Right renal pelvis (tissue), 4 donors: ENCODE data around the gene SUMO3. TPM values are rescaled to one million over a fixed set of nuclear protein-coding genes. Genes with fewer than 3 reads are reported as not detected.
"Not testable (repeated sequence)": the region's sequence is repeated elsewhere in the genome, so short reads cannot be mapped to it uniquely, and the experiment has no call there.

Experiments used
- DNase-seq, 4 donors: peaks; one replicate each; pipeline ENCODE4 v3.0.0-alpha.2; 2013; ENCODE audit warnings: low read depth in 4 of 4, low spot score in 3 of 4, missing footprints in 1 of 4
- polyA plus RNA-seq, 4 donors: library from polyadenylated mRNA; unstranded; fragments of 120-200 nt; gene quantifications; one replicate each; pipeline ENCODE4 v1.2.1, GENCODE V29; 2013; ENCODE audit not compliant: insufficient read length in 4 of 4

The SUMO3 gene
- polyA plus RNA-seq, 4 donors, result 112 to 128 (median 121) TPM

DNA sequence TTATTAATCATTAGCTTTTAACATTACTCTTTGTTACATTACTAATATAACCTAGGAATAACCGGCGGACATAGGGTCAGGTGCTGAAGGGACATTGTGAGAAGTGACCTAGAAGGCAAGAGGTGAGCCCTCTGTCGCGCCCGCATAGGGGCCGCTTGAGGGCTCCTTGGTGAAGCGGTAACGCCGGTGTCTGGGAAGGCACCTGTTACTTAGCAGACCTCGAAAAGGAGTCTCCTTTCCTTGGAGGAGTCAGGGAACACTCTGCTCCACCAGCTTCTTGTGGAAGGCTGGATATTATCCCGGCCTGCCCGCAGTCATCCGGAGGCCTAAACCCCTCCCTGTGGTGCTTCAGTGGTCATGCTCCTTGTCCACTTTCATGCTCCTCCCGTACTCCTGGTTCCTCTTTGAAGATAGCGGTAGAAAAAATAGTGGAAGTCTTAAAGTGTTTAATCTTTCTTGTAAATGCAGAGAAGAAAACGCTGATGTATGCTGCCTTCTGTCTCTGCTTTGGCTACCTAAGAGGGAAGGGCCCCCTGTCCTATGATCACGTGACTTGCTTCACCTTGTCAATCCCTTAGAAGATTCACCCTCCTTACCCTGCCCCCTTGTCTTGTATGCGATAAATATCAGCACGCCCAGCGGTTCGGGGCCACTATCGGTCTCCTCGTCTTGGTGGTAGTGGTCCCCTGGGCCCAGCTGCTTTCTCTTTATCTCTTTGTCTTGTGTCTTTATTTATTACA, 14.8 kb upstream of the SUMO3 start:
- DNase-seq, result not testable (repeated sequence)

DNA sequence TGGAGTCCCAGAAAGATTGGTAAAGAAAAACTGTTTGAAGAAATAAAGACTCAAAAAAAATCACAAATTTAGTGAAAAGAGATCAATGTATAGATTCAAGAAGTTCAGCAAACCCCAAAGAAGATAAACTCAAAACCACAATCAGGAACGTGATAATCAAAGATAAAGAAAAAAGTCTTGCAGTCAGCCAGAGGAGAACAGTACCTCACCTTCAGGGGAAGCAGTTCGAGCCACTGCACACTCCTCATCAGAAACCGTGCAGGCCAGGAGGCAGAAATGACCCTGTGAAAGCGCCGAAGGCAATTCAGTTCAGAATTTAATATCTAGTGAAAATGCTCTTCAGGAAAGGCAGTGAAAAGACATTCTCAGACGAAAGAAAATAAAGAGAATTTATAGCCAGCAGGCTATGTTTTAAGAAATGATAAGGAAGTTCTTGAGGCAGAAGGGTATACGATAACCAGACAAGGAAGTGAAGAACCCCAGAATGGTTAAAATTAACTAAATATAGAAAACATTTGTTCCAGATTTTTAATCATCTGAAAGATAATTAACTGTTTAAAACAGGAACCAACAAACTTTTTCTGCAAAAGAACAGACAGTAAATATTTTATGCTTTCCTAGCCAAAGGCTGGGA, 13.5 kb upstream of the SUMO3 start:
- DNase-seq, result no peak

DNA sequence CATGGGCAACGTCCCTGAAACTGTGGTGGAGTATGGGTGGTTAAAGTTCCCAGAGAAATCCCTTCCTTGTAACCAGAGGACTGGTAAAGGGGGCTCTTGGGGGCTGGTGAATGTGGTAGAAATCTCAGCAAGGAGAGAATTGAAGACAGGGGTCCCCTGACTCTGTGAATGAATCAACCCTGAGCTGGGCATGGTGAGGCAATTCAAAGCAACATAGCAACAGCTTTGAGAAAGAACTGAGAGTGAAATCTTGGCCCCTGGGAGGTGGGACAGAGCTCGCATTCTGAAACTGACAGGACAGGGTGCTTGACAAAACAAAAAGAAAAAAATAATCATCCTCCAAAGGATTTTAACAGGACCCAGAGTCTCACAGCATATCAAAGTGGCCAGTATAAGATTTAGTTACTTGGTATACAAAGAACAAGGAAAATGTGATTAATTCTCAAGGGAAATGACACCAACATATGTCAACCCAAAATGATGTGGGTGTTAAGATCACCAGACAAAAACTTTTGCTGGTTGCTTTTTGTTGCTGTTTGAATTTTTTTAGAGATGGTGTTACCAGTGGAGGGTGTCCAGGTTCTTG, 11.7 kb upstream of the SUMO3 start:
- no peak for DNase-seq

DNA sequence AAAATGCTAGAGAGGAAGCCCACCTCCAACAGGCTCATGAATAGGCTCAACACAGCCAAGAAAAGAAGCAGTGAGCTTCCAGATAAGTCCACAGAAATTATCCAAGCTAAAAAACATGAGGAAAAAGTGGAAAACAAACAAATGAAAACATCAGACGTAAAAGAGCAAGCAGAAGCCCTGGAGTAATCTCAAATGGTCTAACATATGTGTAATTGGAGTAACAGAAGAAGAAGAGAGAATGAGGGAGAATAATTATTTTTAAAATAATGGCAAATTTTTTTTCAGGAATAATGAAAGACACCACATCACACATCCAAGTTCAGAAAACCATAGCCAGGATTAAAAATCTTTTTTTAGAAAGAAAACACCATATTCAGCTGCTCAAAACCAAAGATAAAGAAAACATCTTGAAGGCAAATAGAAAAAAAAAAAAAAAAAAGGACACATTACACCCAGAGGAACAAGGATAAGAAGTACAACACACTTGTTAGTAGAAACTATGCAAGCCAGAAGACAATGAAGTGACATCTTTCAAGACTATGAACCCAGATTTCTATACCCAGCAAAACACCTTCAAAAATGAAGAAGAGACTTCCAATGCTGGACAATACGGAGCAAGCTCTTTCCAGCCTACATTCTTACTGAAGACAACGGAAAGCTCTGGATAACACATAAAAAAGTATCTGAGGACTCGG, 10.6 kb upstream of the SUMO3 start:
- no peak for DNase-seq

DNA sequence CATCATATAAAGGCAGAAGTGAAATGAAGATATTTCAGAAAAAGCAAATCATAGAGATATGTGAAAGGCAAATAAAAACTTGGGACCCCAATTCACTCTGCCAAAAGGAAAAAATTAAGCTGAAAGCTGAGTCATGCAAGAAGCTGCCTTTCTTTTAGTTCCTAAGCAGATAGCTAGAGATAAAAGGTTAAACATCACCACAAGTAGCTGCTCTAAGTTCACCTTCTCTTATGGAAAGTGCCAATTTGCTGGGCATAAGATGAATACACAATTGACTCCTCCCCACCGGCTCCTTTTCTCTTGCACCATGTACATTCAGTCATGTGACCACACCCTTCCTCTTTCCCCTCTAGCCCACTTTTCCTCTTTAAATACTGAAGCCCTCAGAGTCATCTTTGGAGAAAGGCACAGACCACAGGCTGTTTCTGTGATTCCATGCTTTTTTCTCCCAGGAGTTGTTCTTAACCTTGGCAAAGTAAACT, 5.4 kb upstream of the SUMO3 start:
- no peak for DNase-seq

DNA sequence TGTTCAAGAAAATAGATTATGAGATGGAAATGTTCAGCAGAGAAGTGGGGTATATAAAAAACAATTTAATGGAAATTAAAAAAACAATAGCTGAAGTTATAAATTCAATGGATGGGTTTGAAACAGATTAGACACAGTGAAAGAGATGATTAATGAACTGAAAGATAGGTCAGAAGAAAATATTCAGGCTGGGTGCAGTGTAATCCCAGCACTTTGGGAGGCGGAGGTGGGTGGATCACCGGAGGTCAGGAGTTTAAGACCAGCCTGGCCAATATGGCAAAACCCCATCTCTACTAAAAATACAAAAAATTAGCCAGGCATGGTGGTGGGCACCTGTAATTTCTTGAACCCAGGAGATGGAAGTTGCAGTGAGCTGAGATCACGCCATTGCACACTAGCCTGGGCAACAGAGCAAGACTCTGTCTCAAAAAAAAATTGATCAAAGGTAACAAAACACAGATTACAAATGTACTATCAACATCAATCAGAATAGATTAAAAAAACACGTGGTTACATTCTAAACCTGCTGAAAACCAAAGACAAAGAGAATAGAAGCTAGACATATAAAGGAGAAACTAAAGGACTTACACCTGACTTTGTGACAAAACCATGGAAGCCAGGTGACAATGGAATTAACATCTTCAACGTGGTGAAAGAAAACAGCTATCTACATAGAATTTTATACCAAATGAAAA, 4.8 kb upstream of the SUMO3 start:
- DNase-seq, result no peak

DNA sequence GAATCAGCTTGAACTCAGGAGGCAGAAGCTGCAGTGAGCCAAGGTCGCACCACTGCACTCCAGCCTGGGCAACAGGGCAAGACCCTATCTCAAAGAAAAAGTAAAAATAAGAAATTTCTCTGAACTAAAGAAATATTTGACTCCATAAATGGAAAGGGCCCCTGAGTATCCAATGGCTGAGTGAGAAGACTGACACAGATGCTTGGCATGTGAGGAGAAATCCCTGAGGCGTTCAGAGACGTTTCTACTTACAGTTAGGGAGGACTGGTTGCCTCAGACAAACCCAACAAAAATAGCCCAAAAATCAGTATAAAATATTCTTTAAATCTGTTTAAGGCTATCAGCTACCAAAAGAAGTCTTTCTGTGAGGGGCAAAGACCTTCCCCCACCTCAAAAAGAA, 3.0 kb upstream of the SUMO3 start:
- DNase-seq, result no peak

DNA sequence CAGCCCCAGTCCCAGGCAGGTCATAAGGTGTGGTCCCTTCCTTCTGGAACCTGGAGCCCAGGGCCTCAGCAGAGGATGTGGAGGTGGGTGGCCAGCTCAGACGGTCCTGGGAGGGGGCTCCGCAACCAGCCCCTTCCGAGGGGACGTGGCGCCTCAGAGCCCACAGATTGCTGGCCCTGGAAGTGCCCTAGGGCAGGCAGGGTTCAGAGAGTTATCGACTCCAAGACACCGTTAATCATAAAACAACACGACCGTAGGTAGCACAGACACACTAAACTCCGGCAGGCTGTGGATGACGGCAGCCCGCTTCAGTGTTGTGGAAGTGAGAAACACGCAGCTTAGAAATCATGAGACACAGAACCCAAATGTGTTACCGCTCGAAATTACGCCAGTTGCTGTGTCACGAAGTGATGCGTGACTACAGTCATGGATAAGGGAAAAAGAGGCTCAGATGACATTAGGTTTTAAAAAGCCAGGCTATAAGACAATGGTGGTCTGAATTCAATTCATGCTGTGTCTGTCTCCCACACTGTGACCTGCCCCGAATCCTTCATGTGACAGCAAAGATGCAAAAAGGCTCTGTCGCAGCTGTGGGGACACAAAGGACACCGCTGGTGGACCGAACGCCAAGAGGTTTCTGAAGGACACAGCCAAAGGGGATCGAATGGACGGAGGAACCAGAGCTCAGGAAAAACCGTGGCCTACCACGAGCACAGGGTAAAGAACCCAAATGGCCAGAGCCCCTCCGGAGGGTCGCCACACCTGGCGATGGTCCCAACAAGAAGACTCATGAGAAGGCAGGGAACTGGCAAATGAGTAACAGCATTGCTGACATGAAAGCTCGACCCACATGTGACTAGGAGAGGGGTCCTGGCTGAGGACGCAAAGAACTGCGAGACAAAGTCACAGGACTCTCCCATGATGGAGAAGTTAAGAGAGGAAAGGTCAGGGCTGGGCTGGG, 1.7 kb upstream of the SUMO3 start:
- DNase-seq, result no peak

DNA sequence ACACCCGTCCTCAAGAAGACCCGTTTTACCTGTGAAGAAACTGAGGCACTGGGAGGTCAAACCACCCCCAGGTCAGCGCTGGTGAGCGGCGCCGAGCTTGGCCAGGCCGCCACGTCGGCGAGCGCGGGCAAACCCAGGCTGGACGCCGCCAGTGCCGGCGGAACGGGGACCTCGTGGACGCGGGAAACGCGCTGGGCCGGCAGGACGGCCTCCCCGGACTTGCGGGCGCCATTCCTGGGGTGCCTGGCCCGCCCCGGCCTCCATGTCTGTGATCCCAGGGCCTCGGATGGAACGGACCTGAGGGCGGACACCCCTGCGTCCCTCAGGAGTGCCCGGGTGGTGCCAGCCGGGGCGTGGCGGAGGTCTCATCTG, 764 bp upstream of the SUMO3 start:
- DNase-seq, result no peak

DNA sequence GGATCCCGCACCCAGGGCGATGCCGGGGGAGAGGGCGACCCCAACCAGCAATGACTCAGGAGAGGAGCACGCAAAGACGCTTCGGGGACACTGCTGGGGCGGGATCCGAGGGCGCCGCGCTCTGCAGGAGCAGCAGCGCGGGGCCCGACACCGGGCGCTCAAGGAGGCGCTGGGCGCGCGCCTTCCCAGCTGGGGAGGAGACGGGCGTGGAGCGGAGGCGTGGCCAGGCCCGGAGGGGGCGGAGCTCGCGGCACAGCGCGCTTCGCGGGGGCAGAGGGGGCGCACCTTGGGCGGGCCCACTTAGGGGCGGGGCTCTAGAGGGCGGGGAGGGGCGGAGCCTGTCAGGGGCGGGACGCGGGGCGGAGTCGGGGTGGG, 369 bp downstream of the SUMO3 start:
- DNase-seq, result peak; percentile 72 to 86 (median 78)

DNA sequence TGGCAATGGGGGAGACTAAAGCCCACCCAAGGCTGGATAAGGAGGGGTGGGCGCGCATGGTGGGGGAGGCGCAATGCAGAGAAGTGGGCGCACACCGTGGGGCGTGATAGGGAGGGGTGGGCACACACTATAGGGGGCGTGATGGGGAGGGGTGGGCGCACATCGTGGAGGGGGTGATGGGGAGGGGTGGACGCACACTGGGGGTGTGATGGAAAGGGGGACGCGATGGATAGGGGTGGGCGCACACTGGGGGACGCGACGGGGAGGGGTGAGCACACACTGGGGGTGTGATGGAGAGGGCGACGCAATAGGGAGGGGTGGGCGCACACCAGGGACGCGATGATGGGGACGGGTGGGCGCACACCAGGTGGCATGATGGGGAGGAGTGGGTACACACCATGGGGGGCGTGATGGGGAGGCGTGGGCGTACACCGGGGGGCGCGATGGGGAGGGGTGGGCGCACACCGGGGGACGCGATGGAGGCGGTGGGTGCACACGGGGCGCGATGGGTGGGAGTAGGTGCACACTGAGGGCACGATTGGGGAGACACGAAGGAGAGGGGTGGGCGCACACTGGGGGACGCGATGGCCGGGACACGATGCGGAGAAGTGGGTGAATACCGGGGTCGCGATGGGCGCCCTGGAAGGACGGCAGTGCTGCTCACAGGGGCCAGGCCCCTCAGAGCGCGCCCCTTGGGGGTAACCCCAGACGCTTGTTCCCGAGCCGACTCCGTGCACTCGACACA, 929 bp downstream of the SUMO3 start:
- no peak for DNase-seq

DNA sequence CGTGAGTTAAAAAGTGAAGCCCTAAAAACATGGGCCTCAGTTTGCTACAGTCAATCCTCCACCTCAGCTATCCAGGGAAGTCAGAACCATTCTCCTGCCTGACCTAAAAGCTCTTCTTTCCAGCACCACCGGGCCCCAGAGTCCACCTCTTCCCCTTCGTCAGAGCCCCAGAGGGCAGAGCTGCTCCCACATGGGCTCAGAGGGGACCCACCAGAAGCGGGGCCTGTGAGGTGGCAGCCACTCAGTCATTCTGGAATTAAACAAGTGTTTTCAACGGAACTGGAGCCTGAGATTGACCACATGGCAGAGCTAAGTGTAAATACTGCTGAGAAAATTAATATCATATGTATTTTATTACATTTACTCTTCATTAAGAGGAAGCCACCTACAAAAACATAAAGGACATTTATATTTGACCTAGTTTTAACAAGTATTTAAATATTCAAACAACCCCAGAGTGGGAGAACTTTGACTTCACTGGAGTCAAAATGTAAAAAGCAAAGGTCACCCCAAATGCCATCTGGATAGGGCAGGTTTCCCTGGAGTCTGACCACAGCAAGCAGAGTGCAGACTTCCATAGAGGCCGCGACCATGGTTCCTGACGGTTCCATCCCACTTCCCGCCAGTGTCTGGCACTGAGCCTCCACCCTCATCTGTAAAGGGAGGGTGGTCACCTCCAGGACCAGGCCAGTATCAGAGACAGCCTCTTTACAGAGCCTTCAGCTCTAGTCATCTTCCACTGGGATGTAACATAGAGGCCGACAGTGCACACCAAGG, 1.8 kb downstream of the SUMO3 start:
- DNase-seq, result no peak

DNA sequence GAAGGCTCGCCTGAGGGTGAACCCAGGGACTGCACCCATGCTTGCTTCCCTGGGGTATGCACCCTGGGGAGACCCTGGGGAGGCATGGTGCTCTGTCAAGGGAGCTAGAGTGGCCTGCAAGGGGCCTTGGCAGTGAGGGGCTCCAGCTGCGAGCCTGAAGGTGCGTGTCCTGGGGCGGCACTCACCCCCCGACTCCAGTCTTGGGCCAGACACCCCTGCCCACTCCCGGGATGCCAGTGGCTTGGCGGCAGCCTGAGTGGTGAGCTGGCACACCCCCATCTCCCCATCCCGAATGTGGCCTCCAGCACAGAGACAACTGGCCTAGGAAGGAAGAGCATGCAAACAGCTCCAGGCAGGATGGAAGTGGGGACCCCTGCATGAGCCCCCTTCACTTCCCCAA, 2.6 kb downstream of the SUMO3 start:
- DNase-seq, result no peak

DNA sequence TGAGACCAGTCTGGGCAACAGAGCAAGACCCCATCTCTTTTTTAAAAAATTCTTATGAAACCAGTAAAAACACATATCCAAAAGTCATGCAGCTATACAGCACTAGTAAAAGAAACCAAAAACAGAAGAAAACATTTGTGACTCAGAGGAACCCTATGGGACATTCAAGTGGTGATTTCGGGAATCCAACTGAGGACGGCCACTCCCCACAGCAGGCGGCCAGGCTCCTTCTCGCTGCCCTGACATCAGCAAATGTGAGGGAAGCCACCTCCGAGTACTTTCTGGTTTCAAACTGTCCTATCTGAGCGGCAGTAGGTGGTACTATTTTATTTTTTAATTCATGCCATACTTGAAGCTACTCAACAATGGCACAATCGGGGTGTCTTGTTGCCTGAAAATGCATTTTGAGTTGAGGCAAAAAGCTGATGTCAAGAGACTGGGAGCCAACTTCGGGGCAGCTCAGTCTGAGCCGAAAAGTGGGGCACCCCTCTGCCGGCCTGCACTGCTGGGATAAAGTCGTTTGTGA, 3.3 kb downstream of the SUMO3 start:
- DNase-seq, result no peak

DNA sequence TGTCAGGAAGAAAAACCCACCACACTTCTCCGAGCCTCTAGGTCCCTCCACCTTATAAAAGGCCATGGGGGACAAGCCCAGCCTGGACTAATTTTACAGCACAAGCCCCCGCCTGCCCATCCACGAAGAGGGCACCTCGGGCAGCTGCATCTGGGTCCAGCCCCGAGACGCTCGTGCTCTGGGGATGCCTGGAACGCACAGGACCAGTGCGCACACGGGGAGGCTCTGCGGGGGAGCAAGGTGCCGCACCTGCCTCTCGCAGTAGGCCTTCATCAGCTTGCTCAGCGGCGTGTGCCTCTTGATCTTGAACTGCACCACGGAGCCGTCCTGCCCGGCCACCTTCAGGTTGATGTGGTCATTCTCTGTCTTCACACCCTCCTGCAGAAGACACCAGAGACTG, 4.1 kb downstream of the SUMO3 start:
- no peak for DNase-seq

DNA sequence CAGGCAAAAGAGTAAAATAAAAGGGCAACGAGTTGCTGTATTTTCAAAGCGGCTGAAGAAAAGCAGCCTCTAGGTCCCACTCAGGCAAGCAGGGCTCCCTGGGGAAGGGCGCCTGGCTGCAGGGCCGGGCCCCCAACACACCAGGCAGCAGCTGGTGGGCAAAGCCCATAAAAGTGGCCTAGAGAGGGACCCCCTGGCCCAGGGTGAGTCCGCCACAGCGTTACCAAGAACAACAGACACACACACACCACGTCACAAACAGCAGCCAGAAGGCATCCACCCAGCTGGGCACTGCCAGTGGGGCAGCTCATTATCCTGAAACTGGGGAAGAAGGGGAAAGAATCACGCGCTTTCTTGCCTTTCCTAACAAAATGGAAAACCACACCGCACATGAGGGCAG, 4.7 kb downstream of the SUMO3 start:
- no peak for DNase-seq

DNA sequence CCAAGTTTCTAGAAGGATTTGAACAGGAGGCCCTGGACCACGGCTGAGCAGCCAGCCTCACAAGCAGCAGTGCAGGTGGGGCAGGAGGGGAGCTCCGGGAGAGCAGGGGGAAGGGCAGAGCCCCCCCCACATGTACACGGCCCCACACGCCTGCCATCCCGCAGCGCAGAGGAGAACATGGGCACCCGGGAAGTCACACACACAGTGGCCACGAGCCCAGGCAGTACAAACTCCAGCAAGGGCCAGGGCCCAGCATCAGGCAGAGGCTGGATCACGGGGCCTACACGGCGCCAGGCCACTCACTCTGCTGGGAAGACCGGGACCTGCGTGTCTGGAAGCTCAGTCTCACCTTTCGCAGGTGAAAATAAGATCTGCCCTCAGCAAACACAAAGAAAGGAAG, 5.2 kb downstream of the SUMO3 start:
- no peak for DNase-seq

DNA sequence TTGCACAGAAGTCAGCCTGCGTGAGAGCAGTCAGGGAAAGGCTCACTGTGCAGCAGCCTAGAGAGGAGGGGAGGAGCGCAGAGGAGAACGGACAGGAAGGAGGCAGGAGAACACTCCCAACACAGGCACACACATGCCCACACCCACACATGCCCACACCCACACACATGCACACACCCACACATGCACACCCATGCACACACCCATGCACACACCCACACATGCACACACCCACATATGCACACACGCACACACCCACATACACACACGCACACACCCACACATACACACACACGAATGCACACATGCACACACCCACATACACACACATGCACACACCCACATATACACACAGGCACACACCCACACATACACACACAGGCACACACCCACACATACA, 7.1 kb downstream of the SUMO3 start:
- no peak for DNase-seq
